ENCODE measurements around the gene GRIK5.

GRCh38 chr19:42045575-42045974, 24.4 kb downstream of the GRIK5 start:
- TF ChIP-seq CTCF (IDR thresholded peaks at IDR 0.05) = no peak
- TF ChIP-seq POLR2A (IDR thresholded peaks at IDR 0.05) = no peak
